PFSK-1 (cell line): ENCODE data around the gene TNRC6C.

Experiments
- FOXP2 ChIP-seq: optimal IDR thresholded peaks from 2 replicates; pipeline ENCODE3; 2011; ENCODE audit warnings: borderline replicate concordance, control low read depth, inconsistent platforms; ENCODE audit not compliant: insufficient read depth; ENCODE audit errors: extremely low read length, extremely low read depth
- POLR2AphosphoS5 ChIP-seq: IDR thresholded peaks from 2 replicates; pipeline ENCODE4 v1.6.1; 2012; ENCODE audit warnings: low read depth, mild to moderate bottlenecking, control low read depth, low read length, moderate library complexity
- SIN3A ChIP-seq: IDR thresholded peaks from 2 replicates; pipeline ENCODE4 v1.6.1; 2012; ENCODE audit warnings: mild to moderate bottlenecking, low read length, moderate library complexity, borderline replicate concordance; ENCODE audit not compliant: insufficient read depth
- TAF1 ChIP-seq: IDR thresholded peaks from 2 replicates; pipeline ENCODE4 v1.6.1; 2012; ENCODE audit warnings: low read length, control low read depth, borderline replicate concordance; ENCODE audit not compliant: insufficient read depth
- TF ChIP-seq, protein P1 (sequence below), 2 experiments: IDR thresholded peaks; 2 replicates each; pipeline versions ENCODE4 v1.6.1 to v1.8.0; 2011 to 2012; ENCODE audit warnings: low read depth in 2 of 2, low read length in 2 of 2, control low read depth in 1 of 2, inconsistent platforms in 1 of 2, mild to moderate bottlenecking in 1 of 2, moderate library complexity in 1 of 2; ENCODE audit not compliant: insufficient read depth in 1 of 2

Gene TNRC6C

DNA sequence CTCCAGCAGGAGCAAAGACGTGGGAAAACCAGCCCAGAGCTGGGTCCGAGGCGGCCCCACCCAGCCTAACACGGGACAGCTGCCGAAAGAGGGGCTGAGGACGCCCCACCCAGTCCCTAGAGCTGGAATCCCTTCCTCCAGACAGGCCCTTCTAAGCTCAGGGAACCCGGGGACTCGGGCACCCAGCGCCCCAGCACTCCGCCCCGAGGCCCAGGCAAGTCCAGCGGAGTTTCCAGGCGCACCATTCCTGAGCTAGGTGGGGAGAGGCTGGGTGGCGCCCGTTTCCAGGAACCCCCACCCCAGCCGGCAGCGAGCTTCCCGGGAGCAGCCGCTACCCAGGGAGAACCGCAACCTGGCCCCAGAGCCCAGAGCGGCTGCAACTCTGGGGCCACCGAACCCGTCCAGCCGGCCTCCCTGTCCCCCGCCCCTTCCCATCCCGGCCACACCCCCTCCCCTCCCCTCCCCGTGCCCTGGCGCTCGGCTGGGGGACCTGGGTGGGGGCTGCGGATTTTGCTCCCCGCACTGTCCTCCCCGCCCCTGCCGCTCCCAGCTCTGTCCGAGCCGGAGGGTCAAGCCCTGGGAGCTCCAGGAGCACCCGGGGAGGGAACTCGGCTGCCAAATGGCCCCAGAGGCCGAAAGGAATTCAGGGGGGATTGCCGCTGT is 169.5 kb downstream of the TNRC6C start:
- TF ChIP-seq TAF1 = no peak
- TF ChIP-seq, protein P1, sequence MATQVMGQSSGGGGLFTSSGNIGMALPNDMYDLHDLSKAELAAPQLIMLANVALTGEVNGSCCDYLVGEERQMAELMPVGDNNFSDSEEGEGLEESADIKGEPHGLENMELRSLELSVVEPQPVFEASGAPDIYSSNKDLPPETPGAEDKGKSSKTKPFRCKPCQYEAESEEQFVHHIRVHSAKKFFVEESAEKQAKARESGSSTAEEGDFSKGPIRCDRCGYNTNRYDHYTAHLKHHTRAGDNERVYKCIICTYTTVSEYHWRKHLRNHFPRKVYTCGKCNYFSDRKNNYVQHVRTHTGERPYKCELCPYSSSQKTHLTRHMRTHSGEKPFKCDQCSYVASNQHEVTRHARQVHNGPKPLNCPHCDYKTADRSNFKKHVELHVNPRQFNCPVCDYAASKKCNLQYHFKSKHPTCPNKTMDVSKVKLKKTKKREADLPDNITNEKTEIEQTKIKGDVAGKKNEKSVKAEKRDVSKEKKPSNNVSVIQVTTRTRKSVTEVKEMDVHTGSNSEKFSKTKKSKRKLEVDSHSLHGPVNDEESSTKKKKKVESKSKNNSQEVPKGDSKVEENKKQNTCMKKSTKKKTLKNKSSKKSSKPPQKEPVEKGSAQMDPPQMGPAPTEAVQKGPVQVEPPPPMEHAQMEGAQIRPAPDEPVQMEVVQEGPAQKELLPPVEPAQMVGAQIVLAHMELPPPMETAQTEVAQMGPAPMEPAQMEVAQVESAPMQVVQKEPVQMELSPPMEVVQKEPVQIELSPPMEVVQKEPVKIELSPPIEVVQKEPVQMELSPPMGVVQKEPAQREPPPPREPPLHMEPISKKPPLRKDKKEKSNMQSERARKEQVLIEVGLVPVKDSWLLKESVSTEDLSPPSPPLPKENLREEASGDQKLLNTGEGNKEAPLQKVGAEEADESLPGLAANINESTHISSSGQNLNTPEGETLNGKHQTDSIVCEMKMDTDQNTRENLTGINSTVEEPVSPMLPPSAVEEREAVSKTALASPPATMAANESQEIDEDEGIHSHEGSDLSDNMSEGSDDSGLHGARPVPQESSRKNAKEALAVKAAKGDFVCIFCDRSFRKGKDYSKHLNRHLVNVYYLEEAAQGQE (IDR thresholded peaks at IDR 0.05; ENCODE audit: insufficient read depth in 1 of 2, low read depth in 2 of 2, low read length in 2 of 2) = no peak
- TF ChIP-seq POLR2AphosphoS5 = no peak
- TF ChIP-seq FOXP2 = no peak
- no peak for TF ChIP-seq SIN3A

DNA sequence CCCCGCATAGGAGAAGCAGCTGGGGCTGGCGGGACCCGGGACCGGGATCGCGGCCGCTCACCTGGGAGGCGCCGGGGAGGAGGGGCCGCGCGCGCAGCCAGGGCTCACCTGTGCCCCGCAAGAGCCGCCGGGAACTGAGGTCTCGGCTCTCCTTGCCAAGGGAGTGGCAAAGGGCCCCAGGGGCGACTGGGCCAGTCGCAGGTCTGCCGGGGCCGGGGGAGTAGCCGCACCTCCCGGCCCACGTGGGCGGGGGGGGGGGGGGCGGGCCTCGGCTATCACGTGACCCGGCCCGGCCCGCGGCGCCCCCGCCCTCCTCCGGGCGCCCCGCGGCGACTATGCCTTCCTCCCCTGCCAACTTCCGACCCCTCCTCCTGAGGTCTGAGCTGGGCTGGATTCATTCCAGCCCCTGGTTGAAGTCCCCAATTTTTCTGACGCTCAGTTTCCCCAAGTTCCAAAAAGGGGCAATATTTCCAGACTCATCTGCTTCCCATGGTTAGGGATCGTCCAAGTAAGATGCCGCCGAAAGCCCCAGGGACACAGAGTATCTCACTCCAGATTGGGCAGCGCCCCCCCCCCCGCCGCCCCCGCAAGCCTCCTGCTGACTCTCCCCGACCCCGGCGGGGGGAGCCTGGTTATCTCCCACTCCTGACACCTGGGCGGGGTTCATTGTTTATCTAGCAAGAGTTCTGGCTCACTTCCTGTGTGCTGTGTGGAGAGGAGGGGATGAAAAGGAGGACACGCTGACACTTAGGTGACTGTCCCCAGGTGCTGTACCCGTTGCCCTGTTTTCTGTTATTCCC is 170.2 kb downstream of the TNRC6C start, which contains the start of gene TMC6:
TSS of gene TMC6 (minus strand) at position 205 of the 800 bp plus-strand sequence. CDS start 1,923 bp downstream, outside the sequence.
- no peak for TF ChIP-seq POLR2AphosphoS5
- no peak for TF ChIP-seq FOXP2
- no peak for TF ChIP-seq TAF1
- TF ChIP-seq, protein P1 (IDR thresholded peaks at IDR 0.05; ENCODE audit: insufficient read depth in 1 of 2, low read depth in 2 of 2, low read length in 2 of 2) = no peak
- no peak; the same call in 1 of the 2 replicates for TF ChIP-seq SIN3A

DNA sequence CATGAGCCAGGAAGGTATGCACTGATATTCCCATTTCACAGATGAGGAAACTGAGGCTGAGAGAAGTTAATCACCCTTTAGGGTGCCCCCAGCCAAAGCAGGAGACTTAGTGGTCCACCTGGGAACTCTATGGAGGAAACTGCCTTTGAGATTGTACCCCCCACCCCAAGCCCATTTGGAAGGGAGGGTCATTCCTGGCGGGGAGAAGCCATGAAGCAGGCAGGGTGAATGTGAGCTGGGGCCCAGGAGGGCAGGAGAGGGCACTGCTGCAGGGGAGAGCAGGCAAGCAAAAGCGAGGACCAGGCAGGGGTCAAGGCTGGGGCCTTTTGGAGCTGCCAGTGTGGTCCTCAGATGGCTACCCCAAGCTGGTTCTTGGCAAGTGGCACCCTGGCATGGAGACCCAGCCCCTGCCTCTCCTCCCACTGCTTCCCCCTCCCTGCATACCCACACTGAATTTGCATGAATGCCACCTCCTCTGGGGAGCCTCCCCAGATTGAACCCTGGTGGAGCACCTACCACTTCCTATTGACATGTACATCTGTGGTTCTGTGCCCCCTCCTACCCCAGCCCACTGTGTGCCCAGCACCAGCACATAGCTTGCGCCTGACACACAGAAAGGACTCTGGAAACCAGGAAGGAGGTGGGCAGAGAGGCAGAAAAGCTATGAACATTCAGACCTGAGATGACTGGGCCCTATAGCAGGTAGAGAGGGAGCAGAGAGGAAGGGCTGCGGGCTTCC is 171.0 kb downstream of the TNRC6C start:
- TF ChIP-seq SIN3A (no peak), TAF1 (no peak), POLR2AphosphoS5 (no peak), FOXP2 (no peak)
- TF ChIP-seq, protein P1 (IDR thresholded peaks at IDR 0.05; ENCODE audit: insufficient read depth in 1 of 2, low read depth in 2 of 2, low read length in 2 of 2) = no peak

DNA sequence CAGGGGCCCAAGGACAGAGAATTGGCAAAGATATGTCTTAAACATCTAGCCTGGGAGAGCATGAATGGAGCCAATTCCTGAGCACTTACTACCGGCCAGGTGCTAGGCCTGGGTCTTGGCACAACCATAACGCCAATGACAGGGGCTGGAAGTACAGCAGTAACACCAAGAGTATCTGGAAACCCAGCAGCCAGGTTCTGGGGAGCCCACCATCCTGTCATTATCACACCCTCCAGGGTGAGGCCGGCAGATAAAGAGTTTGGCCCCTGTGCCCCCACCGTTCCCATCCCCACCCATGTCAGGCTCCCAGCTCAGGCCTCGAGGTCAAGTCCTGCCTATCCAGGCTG is 171.6 kb downstream of the TNRC6C start:
- no peak for TF ChIP-seq POLR2AphosphoS5
- no peak for TF ChIP-seq TAF1
- TF ChIP-seq, protein P1 (IDR thresholded peaks at IDR 0.05; ENCODE audit: insufficient read depth in 1 of 2, low read depth in 2 of 2, low read length in 2 of 2) = no peak
- no peak for TF ChIP-seq FOXP2
- TF ChIP-seq SIN3A = no peak
